Suprapubic skin (tissue), 4 donors: ENCODE results near the gene GRIA4. TPM values are rescaled to one million over a fixed set of nuclear protein-coding genes. Genes with fewer than 3 reads are reported as not detected.
"Not testable (repeated sequence)": the region's sequence is repeated elsewhere in the genome, so short reads cannot be mapped to it uniquely, and the experiment has no call there.

Experiments
- DNase-seq, 2 donors: peaks; one replicate each; pipeline ENCODE4 v3.0.0-alpha.2; 2019; ENCODE audit warnings: low spot score in 2 of 2
- H3K27ac ChIP-seq: fragments of 200-600 bp; sonication (generic); one replicate; pipeline ENCODE4 v1.5.1; 2019
- H3K27me3 ChIP-seq: fragments of 200-600 bp; sonication (generic); one replicate; pipeline ENCODE4 v1.5.1; 2019
- H3K36me3 ChIP-seq: fragments of 200-600 bp; sonication (generic); one replicate; pipeline ENCODE4 v1.5.1; 2019
- H3K4me1 ChIP-seq: fragments of 200-600 bp; sonication (generic); one replicate; pipeline ENCODE4 v1.5.1; 2019
- H3K4me3 ChIP-seq: fragments of 200-600 bp; sonication (generic); one replicate; pipeline ENCODE4 v1.5.1; 2019; ENCODE audit warnings: mild to moderate bottlenecking
- H3K9me3 ChIP-seq: fragments of 200-600 bp; sonication (generic); one replicate; pipeline ENCODE4 v1.5.1; 2019
- EP300 ChIP-seq: sonication (generic); formaldehyde crosslinking; IDR thresholded peaks from one replicate; pipeline ENCODE4 v1.6.1; 2017; ENCODE audit warnings: antibody characterized with exemption
- POLR2A ChIP-seq, 2 donors: fragments of 450-650 bp; IDR thresholded peaks; one replicate each; pipeline ENCODE4 v1.6.1; 2017; ENCODE audit warnings: antibody characterized with exemption in 2 of 2, mild to moderate bottlenecking in 2 of 2, moderate library complexity in 2 of 2
- POLR2AphosphoS5 ChIP-seq, 3 donors: sonication (generic); formaldehyde crosslinking; IDR thresholded peaks; one replicate each; pipeline ENCODE4 v1.6.1; 2017; ENCODE audit warnings: antibody characterized with exemption in 3 of 3
- WGBS: methylation state at CpG from one replicate; pipeline ENCODE4 v1.1.5; 2018; 5-methylcytosine and 5-hydroxymethylcytosine counted together
- total RNA-seq, 4 donors: library from RNA; depleted of rRNA; stranded (reverse); fragments of >200 nt; gene quantifications; one replicate each; pipeline ENCODE4 v1.1.0, GENCODE V29; 2016
- TF ChIP-seq, protein P1 (sequence below), 2 donors: fragments of 200-600 bp in 1 of 2; fragments of 450-650 bp in 1 of 2; sonication (generic) in 1 of 2; IDR thresholded peaks; one replicate each; pipeline ENCODE4 v1.5.1; 2016 to 2019; ENCODE audit warnings: antibody characterized with exemption in 2 of 2, mild to moderate bottlenecking in 1 of 2, moderate library complexity in 1 of 2

Gene GRIA4
- total RNA-seq, 4 donors from 2014 or later = 1.1 to 2.3 (median 1.8) TPM

DNA sequence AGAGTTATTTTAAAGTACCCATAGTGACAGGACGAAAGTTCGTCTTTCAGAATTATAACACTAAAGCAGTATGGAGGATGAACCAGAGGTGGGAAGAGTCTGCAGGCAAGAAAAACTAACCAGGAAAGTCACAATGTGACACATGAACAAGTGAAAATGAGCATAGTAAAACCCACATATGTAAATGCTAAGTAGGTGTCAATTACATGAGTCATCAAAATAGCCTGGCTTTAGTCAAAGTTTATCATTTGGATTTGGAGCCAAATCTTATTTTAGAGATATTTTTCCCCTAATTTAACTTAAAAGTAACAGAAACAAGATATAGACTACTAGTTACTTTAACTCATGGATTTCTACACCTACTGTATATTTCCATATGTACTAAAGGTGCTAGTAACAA lies 159.8 kb downstream of the GRIA4 start:
- Histone ChIP-seq H3K36me3 (no peaks in the 10 kb centered on the region), H3K4me3 (no peak overlapping the region), H3K27ac (no peak overlapping the region), H3K9me3 (no peaks in the 10 kb centered on the region), H3K4me1 (no peaks in the 10 kb centered on the region), H3K27me3 (no peaks in the 10 kb centered on the region)
- DNase-seq = no peak
- WGBS = 89% methylated on average over 2 of the region's 2 CpGs
- TF ChIP-seq EP300 (no peak), POLR2A (IDR thresholded peaks at IDR 0.05) (no peak), POLR2AphosphoS5 (IDR thresholded peaks at IDR 0.05) (no peak)
- TF ChIP-seq, protein P1, sequence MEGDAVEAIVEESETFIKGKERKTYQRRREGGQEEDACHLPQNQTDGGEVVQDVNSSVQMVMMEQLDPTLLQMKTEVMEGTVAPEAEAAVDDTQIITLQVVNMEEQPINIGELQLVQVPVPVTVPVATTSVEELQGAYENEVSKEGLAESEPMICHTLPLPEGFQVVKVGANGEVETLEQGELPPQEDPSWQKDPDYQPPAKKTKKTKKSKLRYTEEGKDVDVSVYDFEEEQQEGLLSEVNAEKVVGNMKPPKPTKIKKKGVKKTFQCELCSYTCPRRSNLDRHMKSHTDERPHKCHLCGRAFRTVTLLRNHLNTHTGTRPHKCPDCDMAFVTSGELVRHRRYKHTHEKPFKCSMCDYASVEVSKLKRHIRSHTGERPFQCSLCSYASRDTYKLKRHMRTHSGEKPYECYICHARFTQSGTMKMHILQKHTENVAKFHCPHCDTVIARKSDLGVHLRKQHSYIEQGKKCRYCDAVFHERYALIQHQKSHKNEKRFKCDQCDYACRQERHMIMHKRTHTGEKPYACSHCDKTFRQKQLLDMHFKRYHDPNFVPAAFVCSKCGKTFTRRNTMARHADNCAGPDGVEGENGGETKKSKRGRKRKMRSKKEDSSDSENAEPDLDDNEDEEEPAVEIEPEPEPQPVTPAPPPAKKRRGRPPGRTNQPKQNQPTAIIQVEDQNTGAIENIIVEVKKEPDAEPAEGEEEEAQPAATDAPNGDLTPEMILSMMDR (IDR thresholded peaks at IDR 0.05) = no peak

DNA sequence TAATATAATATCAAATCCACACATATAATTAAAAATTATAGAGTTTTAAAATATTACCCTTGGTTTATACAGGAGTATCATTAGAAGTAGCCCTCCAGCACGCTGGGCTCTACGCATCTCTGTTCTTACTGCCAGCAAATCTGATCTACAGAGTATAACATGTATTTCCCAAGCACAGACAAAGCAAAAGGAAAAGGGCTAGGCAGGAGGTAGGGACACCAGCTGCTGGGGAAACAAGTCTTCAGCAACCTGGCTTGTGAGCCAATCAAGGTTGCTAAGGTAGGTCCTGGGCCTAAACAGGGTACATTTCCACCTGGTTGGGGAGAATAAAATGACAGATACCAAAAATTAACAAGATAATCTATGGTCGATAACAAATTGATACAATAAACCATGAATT lies 163.6 kb downstream of the GRIA4 start:
- DNase-seq, H3K36me3 ChIP-seq, H3K27ac ChIP-seq, H3K4me3 ChIP-seq, H3K27me3 ChIP-seq, H3K9me3 ChIP-seq, H3K4me1 ChIP-seq: not testable (repeated sequence)
- WGBS = 95% methylated on average over 3 of the region's 3 CpGs

DNA sequence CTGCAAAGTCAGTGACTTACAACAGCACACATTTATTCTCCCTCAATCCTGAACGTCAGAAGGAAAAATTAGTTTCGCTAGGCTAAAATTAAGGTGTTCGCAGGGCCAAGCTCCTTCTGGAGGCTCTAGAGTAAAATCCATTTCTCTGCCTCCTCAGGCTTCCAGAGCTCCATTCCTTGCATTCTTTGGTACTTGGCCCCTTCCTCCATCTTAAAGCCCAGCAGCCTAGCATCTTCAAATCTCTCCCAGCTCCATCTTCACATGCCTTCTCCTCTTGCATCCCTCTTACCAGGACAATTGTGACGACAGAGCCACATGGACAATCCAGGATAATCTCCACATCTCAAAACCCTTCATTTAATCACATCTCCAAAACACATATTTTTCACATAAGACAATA lies 165.0 kb downstream of the GRIA4 start:
- TF ChIP-seq, protein P1 (IDR thresholded peaks at IDR 0.05) = no peak
- TF ChIP-seq EP300 (no peak), POLR2AphosphoS5 (IDR thresholded peaks at IDR 0.05) (no peak), POLR2A (IDR thresholded peaks at IDR 0.05) (no peak)
- Histone ChIP-seq H3K9me3 (no peaks in the 10 kb centered on the region), H3K36me3 (no peaks in the 10 kb centered on the region), H3K27me3 (no peaks in the 10 kb centered on the region), H3K4me1 (no peaks in the 10 kb centered on the region), H3K27ac (no peak overlapping the region), H3K4me3 (no peak overlapping the region)
- 89% methylated on average over 4 of the region's 4 CpGs for WGBS
- DNase-seq = no peak

DNA sequence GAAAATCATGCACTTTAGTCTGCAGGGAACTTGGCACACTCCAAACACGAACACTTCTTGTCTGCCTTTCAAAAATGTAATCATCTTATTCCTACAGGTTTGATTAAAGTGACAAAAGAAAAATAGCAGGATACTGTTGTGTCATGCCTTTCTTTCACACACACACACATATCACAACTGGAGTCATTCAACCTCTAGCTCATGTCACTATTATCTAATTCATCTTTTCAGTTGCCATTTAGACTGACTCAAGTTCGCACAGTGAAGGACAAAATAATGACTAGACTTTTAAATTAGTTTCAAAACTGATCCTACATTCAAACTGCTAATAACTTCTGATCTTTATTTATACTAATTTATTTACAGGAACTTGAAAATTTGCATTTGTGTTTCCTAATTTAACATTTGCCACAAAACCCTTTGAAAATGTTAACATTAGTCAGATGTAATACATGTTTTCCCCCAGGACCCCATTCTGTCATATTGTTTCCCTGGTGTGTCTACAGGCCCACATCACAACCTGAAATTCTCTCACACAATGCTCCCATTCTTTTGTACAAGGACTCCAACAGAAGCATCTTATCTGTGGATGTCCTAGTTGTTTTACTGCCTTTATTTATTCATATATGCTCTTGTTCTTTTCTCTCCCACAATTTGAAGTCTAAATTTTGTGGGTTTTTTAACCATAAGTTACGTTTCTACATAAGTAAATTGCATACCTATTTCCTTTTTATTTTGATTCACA lies 171.1 kb downstream of the GRIA4 start:
- no peaks in the 10 kb centered on the region for H3K9me3 ChIP-seq
- no peak overlapping the region for H3K27ac ChIP-seq
- no peak for DNase-seq
- H3K27me3 ChIP-seq = no peaks in the 10 kb centered on the region
- no peaks in the 10 kb centered on the region for H3K36me3 ChIP-seq
- 75% methylated on average over 3 of the region's 3 CpGs for WGBS
- no peak for TF ChIP-seq EP300
- no peak for TF ChIP-seq POLR2AphosphoS5 (IDR thresholded peaks at IDR 0.05)
- TF ChIP-seq, protein P1 (IDR thresholded peaks at IDR 0.05) = no peak
- no peak for TF ChIP-seq POLR2A (IDR thresholded peaks at IDR 0.05)
- H3K4me3 ChIP-seq = no peak overlapping the region
- H3K4me1 ChIP-seq = no peaks in the 10 kb centered on the region

DNA sequence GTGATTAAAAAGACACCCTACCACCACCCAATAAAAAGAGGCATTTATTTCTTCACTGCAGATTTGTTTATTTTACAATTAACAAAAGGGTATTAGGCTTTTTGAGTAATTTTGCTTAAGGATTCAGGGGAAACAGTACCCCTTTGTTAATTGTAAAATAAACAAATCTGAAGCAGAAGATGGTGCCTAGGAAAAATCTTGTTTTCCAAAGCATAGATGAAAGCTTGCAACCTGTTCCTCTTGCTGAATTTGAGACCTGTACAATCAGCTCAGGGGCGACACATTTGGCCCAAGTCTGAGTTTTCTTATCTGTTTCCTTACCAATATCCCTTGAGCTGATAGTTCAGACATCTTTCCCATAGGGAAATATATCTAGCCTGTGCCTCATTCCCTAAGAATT lies 171.9 kb downstream of the GRIA4 start:
- no peaks in the 10 kb centered on the region for H3K9me3 ChIP-seq
- no peak overlapping the region for H3K27ac ChIP-seq
- no peak overlapping the region for H3K4me3 ChIP-seq
- TF ChIP-seq POLR2A (IDR thresholded peaks at IDR 0.05) (no peak), POLR2AphosphoS5 (IDR thresholded peaks at IDR 0.05) (no peak), EP300 (no peak)
- TF ChIP-seq, protein P1 (IDR thresholded peaks at IDR 0.05) = no peak
- H3K27me3 ChIP-seq = no peaks in the 10 kb centered on the region
- no peaks in the 10 kb centered on the region for H3K36me3 ChIP-seq
- WGBS = 65% methylated on average over 1 of the region's 1 CpG
- DNase-seq = no peak
- H3K4me1 ChIP-seq = no peaks in the 10 kb centered on the region

DNA sequence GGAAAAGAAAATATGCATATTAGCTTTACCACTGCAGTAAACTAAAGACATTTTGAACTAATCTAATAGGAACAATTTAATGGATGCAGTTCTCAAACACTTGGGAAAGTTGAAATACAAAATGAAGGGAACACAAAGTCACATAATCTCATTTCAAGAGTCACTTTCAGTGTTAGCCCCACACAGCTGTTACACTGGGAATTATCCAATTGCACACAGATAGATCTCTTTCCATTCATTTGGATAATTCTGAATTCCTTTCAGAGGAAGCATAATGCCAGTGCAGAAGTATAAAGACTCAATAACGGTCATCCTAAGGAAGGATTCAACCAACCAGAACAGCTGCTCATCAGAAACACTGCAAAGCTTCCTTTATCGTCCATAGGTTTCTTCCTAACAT lies 173.3 kb downstream of the GRIA4 start:
- no peaks in the 10 kb centered on the region for H3K36me3 ChIP-seq
- DNase-seq = no peak
- H3K4me3 ChIP-seq = no peak overlapping the region
- H3K9me3 ChIP-seq = no peaks in the 10 kb centered on the region
- TF ChIP-seq POLR2AphosphoS5 (IDR thresholded peaks at IDR 0.05) = no peak
- TF ChIP-seq EP300 = no peak
- TF ChIP-seq, protein P1 (IDR thresholded peaks at IDR 0.05) = no peak
- no peak for TF ChIP-seq POLR2A (IDR thresholded peaks at IDR 0.05)
- H3K27me3 ChIP-seq = no peaks in the 10 kb centered on the region
- 80% methylated on average over 2 of the region's 2 CpGs for WGBS
- H3K4me1 ChIP-seq = no peaks in the 10 kb centered on the region
- H3K27ac ChIP-seq = no peak overlapping the region

DNA sequence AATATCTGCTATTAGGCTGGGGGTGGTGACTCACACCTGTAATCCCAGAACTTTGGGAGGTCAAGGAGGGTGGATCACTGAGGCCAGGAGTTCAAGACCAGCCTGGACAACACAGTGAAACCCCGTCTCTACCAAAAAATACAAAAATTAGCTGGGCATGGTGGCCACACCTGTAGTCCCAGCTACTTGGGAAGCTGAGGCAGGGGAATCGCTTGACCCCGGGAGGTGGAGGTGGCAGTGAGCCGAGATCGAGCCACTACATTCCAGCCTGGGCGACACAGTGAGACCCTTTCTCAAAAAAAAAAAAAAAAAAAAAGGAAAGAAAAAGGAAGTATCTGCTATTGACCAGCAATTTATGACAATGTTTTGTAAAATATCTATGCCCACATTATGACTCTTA lies 176.0 kb downstream of the GRIA4 start:
- DNase-seq, H3K27me3 ChIP-seq, H3K4me1 ChIP-seq, H3K27ac ChIP-seq, H3K9me3 ChIP-seq, H3K36me3 ChIP-seq, H3K4me3 ChIP-seq: not testable (repeated sequence)
- 93% methylated on average over 6 of the region's 6 CpGs for WGBS
